Sigmoid colon (tissue), 7 donors: ENCODE data around the gene ARID3B. TPM values are rescaled to one million over a fixed set of nuclear protein-coding genes. Genes with fewer than 3 reads are reported as not detected.
A peak's percentile ranks its signal among the peaks of the same experiment; 100 is the strongest.

Experiments used
- DNase-seq: peaks from one replicate; pipeline ENCODE4 v3.0.0-alpha.2; 2019
- H3K27ac ChIP-seq, 4 donors: fragments of 200-600 bp; sonication (generic); one replicate each; pipeline ENCODE4 v1.5.1; 2016 to 2019; ENCODE audit warnings: mild to moderate bottlenecking in 1 of 4
- H3K27me3 ChIP-seq, 3 donors: fragments of 200-600 bp; sonication (generic); one replicate each; pipeline ENCODE4 v1.5.1; 2019; ENCODE audit warnings: mild to moderate bottlenecking in 1 of 3
- H3K36me3 ChIP-seq, 4 donors: fragments of 200-600 bp; sonication (generic); one replicate each; pipeline ENCODE4 v1.5.1; 2016 to 2019
- H3K4me1 ChIP-seq, 4 donors: fragments of 200-600 bp; sonication (generic); one replicate each; pipeline ENCODE4 v1.5.1; 2017 to 2019
- H3K4me3 ChIP-seq, 4 donors: fragments of 200-600 bp; sonication (generic); one replicate each; pipeline ENCODE4 v1.5.1; 2017 to 2019; ENCODE audit warnings: mild to moderate bottlenecking in 2 of 4, moderate library complexity in 1 of 4
- H3K9me3 ChIP-seq, 4 donors: fragments of 200-600 bp in 3 of 4; sonication (generic) in 3 of 4; one replicate each; pipeline versions ENCODE4 v1.5.1 to v1.6.1; 2013 to 2019
- CTCF ChIP-seq, 4 experiments: fragments of 450-650 bp in 3 of 4; fragments of 200-600 bp in 1 of 4; IDR thresholded peaks; one replicate each; pipeline ENCODE4 v1.5.1; 2016 to 2019; ENCODE audit warnings: antibody characterized with exemption in 4 of 4, mild to moderate bottlenecking in 3 of 4, moderate library complexity in 2 of 4
- EP300 ChIP-seq, 4 donors: sonication (generic); formaldehyde crosslinking; IDR thresholded peaks; one replicate each; pipeline ENCODE4 v1.6.1; 2017; ENCODE audit warnings: antibody characterized with exemption in 4 of 4
- POLR2A ChIP-seq, 2 donors: fragments of 450-650 bp; IDR thresholded peaks; one replicate each; pipeline ENCODE4 v1.6.1; 2016; ENCODE audit warnings: antibody characterized with exemption in 2 of 2, mild to moderate bottlenecking in 2 of 2, moderate library complexity in 2 of 2
- POLR2AphosphoS5 ChIP-seq, 4 donors: sonication (generic); formaldehyde crosslinking; IDR thresholded peaks; one replicate each; pipeline ENCODE4 v1.6.1; 2017; ENCODE audit warnings: antibody characterized with exemption in 4 of 4
- WGBS, 2 donors: extraction: QIAGEN DNeasy Blood & Tissue Kit; methylation state at CpG; one replicate each; pipeline ENCODE4 v1.1.7; 2013; 5-methylcytosine and 5-hydroxymethylcytosine counted together
- intact Hi-C: fragments of 100-400 bp; cut with DNase I; formaldehyde crosslinking; loops from one replicate; pipeline ENCODE4 v1.15.1; 2023
- polyA plus RNA-seq, 3 donors: library from polyadenylated mRNA; stranded (reverse); fragments of 200-250 nt; gene quantifications; one replicate each; pipeline ENCODE4 v1.2.3, GENCODE V29; 2013
- total RNA-seq, 4 donors: library from RNA; depleted of rRNA; stranded (reverse); fragments of >200 nt; gene quantifications; one replicate each; pipeline ENCODE4 v1.1.0, GENCODE V29; 2016
- donor health status: healthy with polysubstance abuse.
- donor health status: Bipolar disorder and iron deficiency.
- donor health status: healthy.

Gene ARID3B
- total and polyA plus RNA-seq, 7 donors: 2.3 to 9.7 (median 5.3) TPM

DNA sequence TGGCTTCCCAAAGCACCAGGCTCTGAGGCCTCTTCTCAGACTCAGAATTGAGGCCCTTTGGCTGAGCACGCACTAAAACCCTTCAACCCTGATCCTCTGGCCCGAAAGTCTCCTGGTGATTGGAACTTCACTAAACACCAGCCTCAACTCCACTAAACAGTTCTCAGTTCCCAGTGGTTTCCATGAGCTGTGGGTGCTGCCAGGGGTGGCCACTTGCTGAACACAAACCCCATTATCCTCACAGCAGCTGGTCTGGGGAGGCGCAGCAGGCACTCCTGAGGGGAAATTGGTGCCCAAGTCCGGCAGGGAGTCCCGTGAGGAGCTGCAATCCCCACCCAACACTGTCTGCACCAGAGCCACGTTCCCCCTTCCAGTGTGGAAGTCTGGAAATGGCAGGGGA is 70.8 kb downstream of the ARID3B start:
- H3K27ac ChIP-seq: no peak overlapping the region
- H3K27me3 ChIP-seq: no peaks in the 10 kb centered on the region
- peaks cover 0 to 18% (median 11%) of the 10 kb centered on the region in 4 donors for H3K4me1 ChIP-seq
- no peaks in the 10 kb centered on the region for H3K9me3 ChIP-seq
- 86 to 92% methylated on average over 6 of the region's 6 CpGs for WGBS, 2 donors
- TF ChIP-seq CTCF (IDR thresholded peaks at IDR 0.05): no peak
- no peak for DNase-seq
- intact Hi-C loops: no loop called here
- no peak overlapping the region for H3K4me3 ChIP-seq
- no peaks in the 10 kb centered on the region for H3K36me3 ChIP-seq

DNA sequence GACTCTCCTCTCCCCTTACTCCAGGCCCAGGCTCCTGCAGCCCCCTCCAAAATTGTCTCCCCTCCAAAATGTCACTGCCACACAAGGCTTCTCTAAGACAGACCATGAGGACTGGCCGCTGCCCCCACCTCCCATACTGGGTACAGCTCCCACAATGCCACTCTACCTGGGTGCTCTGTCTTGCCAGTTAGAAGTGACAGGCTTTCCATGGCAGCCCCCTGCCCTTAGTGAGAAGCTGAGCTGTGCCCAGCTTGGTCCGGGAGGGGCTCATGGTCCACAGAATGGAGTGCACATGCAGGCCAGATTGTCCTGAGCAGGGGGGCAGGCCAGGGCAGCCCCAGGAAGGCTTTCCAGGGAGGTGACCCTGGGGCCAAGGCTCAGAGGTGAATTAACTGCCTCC is 71.7 kb downstream of the ARID3B start:
- Histone ChIP-seq H3K9me3 (no peaks in the 10 kb centered on the region), H3K4me3 (no peak overlapping the region), H3K4me1 (peaks cover 0 to 26% (median 19%) of the 10 kb centered on the region in 4 donors), H3K27ac (no peak overlapping the region), H3K36me3 (no peaks in the 10 kb centered on the region), H3K27me3 (no peaks in the 10 kb centered on the region)
- intact Hi-C loops: no loop called here
- WGBS, 2 donors: 86 to 92% methylated on average over 2 of the region's 2 CpGs
- DNase-seq: no peak
- no peak for TF ChIP-seq POLR2A (IDR thresholded peaks at IDR 0.05)
- TF ChIP-seq POLR2AphosphoS5 (IDR thresholded peaks at IDR 0.05): no peak
- no peak for TF ChIP-seq EP300 (IDR thresholded peaks at IDR 0.05)
- no peak for TF ChIP-seq CTCF (IDR thresholded peaks at IDR 0.05)

- H3K27ac ChIP-seq: peak overlapping the region in 1 of 4 donors; percentile 100
- 46 to 72% methylated on average over 6 of the region's 6 CpGs for WGBS, 2 donors
- no peak overlapping the region for H3K4me3 ChIP-seq
- DNase-seq: no peak
- no peaks in the 10 kb centered on the region for H3K27me3 ChIP-seq
- H3K9me3 ChIP-seq: no peaks in the 10 kb centered on the region
- peaks cover 0 to 32% (median 25%) of the 10 kb centered on the region in 4 donors for H3K4me1 ChIP-seq
- H3K36me3 ChIP-seq: no peaks in the 10 kb centered on the region
- intact Hi-C loops: no loop called here
- TF ChIP-seq CTCF (IDR thresholded peaks at IDR 0.05) (no peak), POLR2A (IDR thresholded peaks at IDR 0.05) (no peak), EP300 (IDR thresholded peaks at IDR 0.05) (no peak), POLR2AphosphoS5 (IDR thresholded peaks at IDR 0.05) (no peak)
These were observed 72.3 kb downstream of the ARID3B start for GRCh38 chr15:74613089-74613952.

DNA sequence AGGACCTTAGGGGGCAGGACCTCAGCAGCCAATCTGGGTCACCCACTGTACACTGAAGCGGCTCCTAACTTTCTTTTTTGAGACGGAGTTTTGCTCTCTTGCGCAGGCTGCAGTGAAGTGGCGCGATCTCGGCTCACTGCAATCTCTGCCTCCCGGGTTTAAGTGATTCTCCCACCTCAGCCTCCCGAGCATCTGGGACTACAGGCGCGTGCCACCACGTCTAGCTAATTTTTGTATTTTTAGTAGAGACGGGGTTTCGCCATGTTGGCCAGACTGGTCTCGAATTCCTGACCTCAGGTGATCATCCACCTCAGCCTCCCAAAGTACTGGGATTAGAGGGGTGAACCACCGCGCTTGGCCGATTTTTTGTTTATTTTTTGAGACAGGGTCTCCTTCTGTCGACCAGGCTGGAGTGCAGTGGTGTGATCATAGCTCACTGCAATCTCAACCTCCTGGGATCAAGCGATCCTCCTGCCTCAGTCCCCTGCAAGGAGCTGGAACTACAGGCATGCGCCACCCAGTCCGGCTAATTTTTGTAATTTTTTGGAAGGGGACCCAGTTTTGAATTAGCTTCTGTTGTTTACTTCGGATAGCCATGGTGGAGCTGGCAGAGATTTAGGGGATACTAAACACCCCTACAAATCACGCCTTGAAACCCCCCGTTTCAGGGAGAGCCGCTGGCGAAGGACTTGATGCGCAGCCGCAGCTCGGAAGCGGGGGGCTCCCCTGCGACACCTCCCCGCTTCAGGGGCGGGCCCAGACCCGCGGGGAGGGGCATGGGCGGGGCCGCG is 73.1 kb downstream of the ARID3B start:
- Histone ChIP-seq H3K27ac (peak overlapping the region; percentile 96 to 100 (median 98)), H3K4me3 (peak overlapping the region; percentile 75 to 100 (median 88)), H3K27me3 (no peaks in the 10 kb centered on the region), H3K4me1 (peaks cover 0 to 37% (median 28%) of the 10 kb centered on the region in 4 donors), H3K9me3 (no peaks in the 10 kb centered on the region), H3K36me3 (peaks cover 0 to 4% (median under 1%) of the 10 kb centered on the region in 4 donors)
- TF ChIP-seq POLR2AphosphoS5 (IDR thresholded peaks at IDR 0.05) (no peak), EP300 (IDR thresholded peaks at IDR 0.05) (no peak), CTCF (IDR thresholded peaks at IDR 0.05) (no peak), POLR2A (IDR thresholded peaks at IDR 0.05) (no peak)
- 23 to 37% methylated on average over 38 of the region's 38 CpGs for WGBS, 2 donors
- intact Hi-C loops: loop anchor here (1.0 to 2.0 kb wide), 2 partner anchors 16 to 73 kb away; partner anchors contain the start of gene ARID3B
- DNase-seq: no peak
